Sigmoid colon (tissue), 4 donors: ENCODE measurements around the gene NLN.

Experiments used
- EP300 ChIP-seq, 4 donors: sonication (generic); formaldehyde crosslinking; IDR thresholded peaks; one replicate each; pipeline ENCODE4 v1.6.1; 2017; ENCODE audit warnings: antibody characterized with exemption in 4 of 4
- POLR2A ChIP-seq, 2 donors: fragments of 450-650 bp; IDR thresholded peaks; one replicate each; pipeline ENCODE4 v1.6.1; 2016; ENCODE audit warnings: antibody characterized with exemption in 2 of 2, mild to moderate bottlenecking in 2 of 2, moderate library complexity in 2 of 2
- POLR2AphosphoS5 ChIP-seq, 4 donors: sonication (generic); formaldehyde crosslinking; IDR thresholded peaks; one replicate each; pipeline ENCODE4 v1.6.1; 2017; ENCODE audit warnings: antibody characterized with exemption in 4 of 4
- TF ChIP-seq, protein P1 (sequence below), 4 experiments: fragments of 450-650 bp in 3 of 4; fragments of 200-600 bp in 1 of 4; IDR thresholded peaks; one replicate each; pipeline ENCODE4 v1.5.1; 2016 to 2019; ENCODE audit warnings: antibody characterized with exemption in 4 of 4, mild to moderate bottlenecking in 3 of 4, moderate library complexity in 2 of 4

DNA sequence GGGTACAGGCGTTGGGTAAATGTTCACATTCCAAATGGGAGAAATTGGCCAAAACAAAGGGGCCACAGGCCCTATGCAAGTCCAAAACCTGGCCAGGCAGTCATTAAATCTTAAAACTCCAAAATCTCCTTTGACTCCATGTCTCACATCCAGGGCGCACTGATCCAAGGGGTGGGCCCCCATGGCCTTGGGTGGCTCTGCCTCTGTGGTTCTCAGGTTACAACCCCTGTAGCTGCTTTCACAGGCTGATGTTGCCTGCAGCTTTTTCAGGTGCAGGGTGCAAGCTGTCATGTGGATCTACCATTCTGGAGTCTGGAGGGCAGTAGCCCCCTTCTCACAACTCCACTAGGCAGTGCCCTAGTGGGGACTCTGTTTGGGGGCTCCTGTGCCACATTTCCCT is 44.8 kb downstream of the NLN start:
- TF ChIP-seq, protein P1, sequence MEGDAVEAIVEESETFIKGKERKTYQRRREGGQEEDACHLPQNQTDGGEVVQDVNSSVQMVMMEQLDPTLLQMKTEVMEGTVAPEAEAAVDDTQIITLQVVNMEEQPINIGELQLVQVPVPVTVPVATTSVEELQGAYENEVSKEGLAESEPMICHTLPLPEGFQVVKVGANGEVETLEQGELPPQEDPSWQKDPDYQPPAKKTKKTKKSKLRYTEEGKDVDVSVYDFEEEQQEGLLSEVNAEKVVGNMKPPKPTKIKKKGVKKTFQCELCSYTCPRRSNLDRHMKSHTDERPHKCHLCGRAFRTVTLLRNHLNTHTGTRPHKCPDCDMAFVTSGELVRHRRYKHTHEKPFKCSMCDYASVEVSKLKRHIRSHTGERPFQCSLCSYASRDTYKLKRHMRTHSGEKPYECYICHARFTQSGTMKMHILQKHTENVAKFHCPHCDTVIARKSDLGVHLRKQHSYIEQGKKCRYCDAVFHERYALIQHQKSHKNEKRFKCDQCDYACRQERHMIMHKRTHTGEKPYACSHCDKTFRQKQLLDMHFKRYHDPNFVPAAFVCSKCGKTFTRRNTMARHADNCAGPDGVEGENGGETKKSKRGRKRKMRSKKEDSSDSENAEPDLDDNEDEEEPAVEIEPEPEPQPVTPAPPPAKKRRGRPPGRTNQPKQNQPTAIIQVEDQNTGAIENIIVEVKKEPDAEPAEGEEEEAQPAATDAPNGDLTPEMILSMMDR (IDR thresholded peaks at IDR 0.05): no peak
- TF ChIP-seq POLR2A (IDR thresholded peaks at IDR 0.05): no peak
- TF ChIP-seq POLR2AphosphoS5 (IDR thresholded peaks at IDR 0.05): no peak
- TF ChIP-seq EP300 (IDR thresholded peaks at IDR 0.05): no peak
